Keratinocyte (primary cell): ENCODE results near the gene OTOL1.

Experiments used
- CTCF ChIP-seq, 3 experiments: IDR thresholded peaks in 1 of 3; conservative IDR thresholded peaks in 1 of 3; optimal IDR thresholded peaks in 1 of 3; 2 replicates in 2 of 3; 3 replicates in 1 of 3; pipeline versions ENCODE3 to v1.5.1; 2011; ENCODE audit warnings: low read length in 3 of 3, mild to moderate bottlenecking in 3 of 3, moderate library complexity in 2 of 3, control low read depth in 1 of 3, inconsistent platforms in 1 of 3; ENCODE audit not compliant: insufficient read depth in 2 of 3; ENCODE audit errors: extremely low read depth in 1 of 3
- EZH2 ChIP-seq: IDR thresholded peaks from one replicate; pipeline ENCODE4 v1.6.1; 2012; ENCODE audit warnings: inconsistent platforms, mild to moderate bottlenecking, low read length, moderate library complexity

- TF ChIP-seq CTCF (optimal IDR thresholded peaks at IDR 0.05 in 1 of 3, IDR thresholded peaks at IDR 0.05 in 1 of 3, conservative IDR thresholded peaks at IDR 0.05 in 1 of 3; ENCODE audit: extremely low read depth in 1 of 3, insufficient read depth in 2 of 3, low read length in 3 of 3) (no peak), EZH2 (no peak)
Observed at GRCh38 chr3:161551697-161552096, 55.1 kb downstream of the OTOL1 start.
